Activated CD8-positive, alpha-beta memory T cell treated with anti-CD3 and anti-CD28 coated beads, Interleukin-2, amount 50 U/mL, for 48 hours (primary cell): Measurements from ENCODE around the gene ERCC8.
"Not testable (repeated sequence)": the region's sequence is repeated elsewhere in the genome, so short reads cannot be mapped to it uniquely, and the experiment has no call there.

Experiments
- DNase-seq: peaks from one replicate; pipeline ENCODE4 v3.0.0-alpha.2; 2020

Gene ERCC8, protein sequence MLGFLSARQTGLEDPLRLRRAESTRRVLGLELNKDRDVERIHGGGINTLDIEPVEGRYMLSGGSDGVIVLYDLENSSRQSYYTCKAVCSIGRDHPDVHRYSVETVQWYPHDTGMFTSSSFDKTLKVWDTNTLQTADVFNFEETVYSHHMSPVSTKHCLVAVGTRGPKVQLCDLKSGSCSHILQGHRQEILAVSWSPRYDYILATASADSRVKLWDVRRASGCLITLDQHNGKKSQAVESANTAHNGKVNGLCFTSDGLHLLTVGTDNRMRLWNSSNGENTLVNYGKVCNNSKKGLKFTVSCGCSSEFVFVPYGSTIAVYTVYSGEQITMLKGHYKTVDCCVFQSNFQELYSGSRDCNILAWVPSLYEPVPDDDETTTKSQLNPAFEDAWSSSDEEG

DNA sequence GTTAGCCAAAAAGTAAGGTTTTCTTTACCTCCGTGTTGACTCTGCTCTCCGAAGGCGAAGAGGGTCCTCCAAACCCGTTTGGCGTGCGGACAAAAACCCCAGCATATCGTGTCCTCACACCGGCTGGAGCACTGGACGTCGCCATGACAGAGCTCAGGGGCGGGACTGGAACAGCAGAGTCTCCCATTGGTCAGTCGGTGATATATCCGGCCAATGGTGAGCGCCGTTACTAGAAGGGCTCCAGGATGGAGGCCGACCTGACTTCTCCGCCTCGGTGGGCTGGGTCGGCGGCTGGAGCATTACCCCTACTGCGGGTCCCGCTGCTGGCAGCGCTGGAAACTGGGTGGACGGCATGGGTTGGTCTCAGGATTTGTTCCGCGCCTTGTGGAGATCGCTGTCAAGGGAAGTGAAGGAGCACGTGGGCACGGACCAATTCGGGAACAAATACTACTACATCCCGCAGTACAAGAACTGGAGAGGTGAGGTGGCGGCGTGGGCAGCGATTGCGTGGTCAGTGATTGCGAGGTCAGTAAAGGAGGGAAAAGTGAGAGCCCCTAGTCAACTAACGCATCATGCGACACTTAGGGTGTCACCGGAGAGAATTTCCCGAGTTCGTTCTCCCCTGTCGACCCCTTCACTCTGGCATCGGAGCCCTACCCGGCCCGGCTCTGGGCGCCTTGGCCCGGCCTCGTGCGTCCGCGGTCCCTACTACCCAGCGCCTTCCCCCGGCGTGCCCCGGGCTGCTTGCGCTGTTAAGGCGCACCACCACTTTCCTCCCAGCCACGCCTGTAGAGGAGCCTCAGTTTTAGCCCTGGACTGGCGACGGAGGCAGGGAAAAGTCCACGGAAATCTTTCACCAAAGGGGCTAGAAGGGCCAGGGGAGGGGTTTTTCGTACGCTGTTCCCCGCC is at the start of gene ERCC8, which contains the start of gene NDUFAF2:
TSS of gene ERCC8 (minus strand) at position 167 of the 909 bp plus-strand sequence. CDS start at position 105, 62 bp downstream.
TSS of gene NDUFAF2 (plus strand) at position 302 of the 909 bp plus-strand sequence. CDS start at position 353, 51 bp downstream.
- DNase-seq = peak; percentile 89

DNA sequence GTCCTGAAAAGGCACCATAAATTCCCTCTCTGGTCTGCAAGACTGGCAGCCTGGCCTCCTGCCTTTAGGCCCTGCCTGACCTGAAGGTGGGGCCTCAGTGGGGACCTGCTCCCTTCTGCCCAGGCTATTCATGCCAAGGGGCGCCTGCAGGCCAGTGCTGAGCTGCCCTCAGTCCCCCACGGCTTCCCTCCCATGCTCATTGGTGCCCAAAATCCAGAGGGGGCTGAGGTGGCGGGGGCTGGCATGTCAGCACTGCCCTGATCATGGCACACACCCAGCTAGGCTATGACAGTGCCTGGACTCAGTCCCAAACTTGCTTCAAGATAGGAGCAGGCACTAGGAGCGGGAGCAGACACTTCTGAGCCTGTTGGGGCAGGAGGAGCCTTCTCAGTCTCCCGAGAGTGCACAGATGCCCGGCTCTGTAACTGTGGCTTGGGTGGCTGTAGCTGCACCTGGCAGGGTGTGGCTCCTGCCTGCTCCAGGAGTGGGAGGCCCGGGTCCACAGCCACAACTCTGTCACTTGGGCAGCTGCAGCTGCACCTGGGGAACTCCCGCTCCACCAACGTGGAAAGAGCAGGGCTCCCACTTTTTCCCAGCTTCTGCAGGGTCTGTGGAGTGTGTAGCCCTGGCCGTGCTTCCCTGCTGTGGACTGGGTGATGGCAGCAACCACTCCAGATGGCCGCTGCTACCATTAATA is 49.2 kb upstream of the ERCC8 start:
- DNase-seq = no peak

DNA sequence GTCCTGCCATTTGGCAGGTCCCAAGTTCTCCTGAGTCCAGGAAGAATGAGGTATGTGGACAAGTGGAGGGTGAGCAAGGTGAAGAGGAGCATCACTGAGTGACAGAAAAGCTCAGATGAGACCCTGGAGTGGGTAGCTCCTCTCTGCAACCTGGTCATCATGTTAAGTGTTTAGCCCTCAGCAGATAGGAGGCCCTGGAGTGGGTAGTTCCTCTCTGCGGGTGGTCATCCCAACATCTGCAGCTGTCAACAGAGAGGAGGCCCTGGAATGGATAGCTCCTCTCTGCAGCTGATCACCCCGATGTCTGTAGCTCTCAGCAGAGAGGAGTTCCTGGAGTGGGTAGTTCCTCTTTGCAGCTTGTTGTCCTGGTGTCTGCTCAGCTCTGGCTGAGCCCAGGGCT is 48.6 kb upstream of the ERCC8 start:
- DNase-seq = no peak

DNA sequence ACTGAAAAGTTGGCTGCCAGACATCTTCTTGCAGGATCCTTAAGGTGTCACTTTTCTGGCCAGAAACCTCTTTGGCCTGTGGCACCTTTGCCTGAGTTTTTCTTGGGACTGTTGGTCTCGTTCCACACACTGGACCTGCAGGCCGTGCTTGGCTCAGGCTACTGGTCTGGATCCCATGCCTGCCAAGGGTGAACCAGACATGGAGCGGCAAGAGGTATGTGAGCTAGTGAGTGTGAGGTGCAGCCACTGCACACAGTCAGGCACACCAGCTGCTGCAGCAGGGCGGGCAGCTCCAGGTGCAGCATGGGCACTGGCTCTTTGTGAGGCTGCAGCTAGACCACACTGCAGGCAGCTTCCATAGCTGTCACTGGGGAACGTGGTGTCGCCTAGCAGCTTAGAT is 48.0 kb upstream of the ERCC8 start:
- DNase-seq = no peak

DNA sequence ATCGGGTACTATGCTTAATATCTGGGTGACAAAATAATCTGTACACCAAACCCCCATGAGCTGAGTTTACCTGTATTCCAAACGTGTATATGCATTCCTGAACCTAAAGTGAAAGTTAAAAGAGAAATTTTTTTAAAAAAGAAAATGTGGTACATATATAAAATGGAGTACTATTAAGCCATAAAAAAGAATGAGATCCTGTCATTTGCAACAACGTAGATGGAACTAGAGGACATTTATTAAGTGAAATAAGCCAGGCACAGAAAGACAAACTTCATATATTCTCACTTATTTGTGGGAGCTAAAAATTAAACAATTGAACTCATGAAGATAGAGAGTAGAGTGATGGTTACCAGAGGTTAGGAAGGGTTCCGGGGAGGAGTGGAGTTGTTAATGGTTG is 44.9 kb upstream of the ERCC8 start:
- DNase-seq = no peak

DNA sequence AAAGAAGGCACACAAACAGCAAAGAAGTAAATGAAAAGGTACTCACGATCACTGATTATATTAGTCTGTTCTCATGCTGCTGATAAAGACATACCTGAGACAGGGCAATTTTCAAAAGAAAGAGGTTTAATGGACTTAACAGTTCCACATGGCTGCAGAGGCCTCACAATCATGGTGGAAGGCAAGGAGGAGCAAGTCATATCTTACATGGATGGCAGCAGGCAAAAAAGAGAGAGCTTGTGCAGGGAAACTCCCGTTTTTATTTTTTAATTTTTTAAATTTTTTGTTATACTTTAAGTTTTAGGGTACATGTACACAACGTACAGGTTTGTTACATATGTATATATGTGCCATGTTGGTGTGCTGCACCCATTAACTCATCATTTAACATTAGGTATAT is 37.3 kb upstream of the ERCC8 start:
- not testable (repeated sequence) for DNase-seq

DNA sequence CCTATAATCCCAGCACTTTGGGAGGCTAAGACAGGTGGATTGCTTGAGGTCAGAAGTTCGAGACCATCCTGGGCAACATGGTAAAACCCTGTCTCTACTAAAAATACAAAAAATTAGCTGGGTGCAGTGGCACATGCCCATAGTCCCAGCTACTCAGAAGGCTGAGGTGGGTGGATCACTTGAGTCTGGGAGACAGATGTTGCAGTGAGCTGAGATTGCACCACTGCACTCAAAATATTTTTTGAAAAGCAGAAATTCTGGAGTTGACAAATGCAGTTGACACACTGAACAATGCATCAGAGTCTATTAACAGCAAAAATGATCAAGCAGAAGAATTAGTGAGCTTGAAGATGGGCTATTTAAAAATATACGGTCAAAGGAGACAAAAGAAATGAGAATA is 35.6 kb upstream of the ERCC8 start:
- DNase-seq = no peak

DNA sequence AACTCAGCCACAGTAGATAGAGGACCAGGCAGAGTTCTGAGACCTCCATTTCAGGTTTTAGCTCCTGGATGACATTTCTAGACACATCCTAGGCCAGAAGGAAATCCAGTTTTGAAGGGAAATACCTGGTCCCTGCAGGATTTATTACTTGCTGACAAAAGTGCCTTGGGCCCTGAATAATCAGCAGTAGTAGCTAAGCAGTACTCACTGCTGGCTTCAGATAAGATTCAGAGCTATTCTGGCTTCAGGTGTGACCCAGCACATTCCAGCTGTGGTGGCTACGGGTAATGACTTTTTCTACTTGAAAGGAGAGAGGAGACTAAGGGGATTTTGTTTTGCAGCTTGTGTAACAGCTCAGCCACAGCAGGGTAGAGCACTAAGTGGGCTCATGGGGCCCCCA is 34.1 kb upstream of the ERCC8 start:
- no peak for DNase-seq

DNA sequence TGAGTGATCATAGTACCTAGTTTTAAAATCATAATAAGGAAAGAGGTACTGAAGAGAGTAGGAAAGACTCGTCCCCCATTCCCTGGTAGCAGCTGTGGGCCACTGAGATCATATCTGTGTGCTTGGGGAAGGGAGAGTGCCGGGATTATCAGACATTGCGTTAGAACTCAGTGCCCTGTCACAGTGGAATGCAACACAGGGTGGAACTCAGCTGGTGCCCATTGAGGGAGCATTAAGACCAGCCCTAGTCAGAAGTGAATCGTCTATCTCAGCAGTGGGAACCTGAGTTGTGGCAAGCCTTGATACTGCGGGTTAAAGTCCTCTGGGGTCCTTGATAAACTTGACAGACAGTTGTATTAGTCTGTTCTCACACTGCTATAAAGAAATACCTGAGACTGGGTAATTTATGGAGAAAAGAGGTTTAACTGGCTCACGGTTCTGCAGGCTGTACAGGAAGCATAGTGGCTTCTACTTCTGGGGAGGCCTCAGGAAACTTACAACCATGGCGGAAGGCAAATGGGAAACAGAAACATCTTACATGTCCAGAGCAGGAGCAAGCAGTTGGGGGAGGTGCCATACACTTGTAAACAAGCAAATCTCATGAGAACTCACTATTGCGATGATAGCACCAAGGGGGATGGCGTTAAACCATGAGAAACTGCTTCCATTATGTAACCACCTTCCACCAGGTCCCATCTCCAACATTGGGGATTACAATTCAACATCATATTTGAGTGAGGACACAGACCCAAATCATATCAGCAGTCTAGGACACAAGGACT is 33.3 kb upstream of the ERCC8 start:
- no peak for DNase-seq

DNA sequence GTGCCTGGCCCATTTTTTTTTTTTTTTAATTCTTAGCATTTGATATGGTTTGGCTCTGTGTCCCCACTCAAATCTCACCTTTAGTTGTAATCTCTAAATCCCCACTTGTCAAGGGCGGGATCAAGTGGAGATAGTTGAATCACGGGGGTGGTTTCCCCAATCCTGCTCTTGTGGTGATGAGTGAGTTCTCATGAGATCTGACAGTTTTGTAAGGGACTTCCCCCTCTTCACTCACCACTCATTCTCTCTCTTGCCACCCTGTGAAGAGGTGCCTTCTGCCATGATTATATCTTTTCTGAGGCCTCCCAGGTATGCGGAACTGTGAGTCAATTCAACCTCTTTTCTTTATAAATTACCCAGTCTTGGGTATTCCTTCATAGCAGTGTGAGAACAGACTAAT is 27.4 kb upstream of the ERCC8 start:
- no peak for DNase-seq

DNA sequence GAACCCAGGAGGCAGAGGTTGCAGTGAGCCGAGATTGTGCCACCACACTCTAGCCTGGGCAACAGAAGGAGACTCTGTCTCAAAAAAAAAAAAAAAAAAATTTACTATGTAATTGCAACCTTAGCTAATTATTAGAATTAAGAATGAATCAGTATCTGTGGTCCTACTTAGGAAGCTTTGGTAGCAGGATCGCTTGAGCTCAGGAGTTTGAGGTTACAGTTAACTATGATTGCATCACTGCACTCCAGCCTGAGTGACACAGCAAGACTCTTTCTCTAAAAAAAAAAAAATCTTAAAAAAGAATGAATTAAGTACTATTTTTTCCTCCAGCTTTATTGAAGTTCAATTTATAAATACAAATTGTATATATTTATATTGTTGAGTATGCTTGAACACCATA is 16.8 kb upstream of the ERCC8 start:
- no peak for DNase-seq

DNA sequence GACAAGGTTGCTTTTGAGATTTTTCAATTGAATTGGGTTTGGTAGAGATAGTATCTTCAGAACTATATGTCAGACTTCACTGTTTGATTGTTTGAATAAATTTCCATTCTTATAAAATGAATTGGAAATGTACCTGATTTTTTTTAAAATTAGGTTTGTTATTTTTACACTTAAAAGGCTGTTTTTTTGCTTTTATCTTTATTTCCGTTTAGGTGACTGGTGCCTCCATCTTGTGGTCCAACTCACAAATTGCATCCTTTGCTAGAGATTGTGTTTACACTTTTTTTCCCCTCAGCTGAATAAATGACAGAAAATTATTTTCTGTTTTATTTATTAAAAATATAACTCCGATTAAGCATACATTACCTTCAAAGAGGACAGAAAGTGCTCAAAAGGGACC is 15.7 kb upstream of the ERCC8 start:
- no peak for DNase-seq

DNA sequence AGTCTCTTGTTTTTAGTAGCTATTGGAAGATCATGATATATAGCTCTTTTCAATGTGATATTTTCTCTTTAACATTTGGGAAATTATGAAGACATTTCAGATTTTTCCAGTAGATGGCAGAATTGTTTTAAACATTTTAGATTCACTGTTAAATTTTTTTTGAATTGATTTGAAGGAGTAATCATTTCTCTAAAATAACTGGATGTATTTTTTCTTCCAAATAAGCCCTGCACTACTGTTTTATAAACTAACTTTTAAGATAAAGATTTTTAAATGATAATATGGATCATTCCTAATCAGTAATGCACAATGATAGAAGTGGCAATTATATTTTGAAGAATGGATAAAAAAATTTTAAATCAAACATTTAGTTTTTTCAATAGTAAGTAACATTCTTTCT is 14.3 kb upstream of the ERCC8 start:
- no peak for DNase-seq

DNA sequence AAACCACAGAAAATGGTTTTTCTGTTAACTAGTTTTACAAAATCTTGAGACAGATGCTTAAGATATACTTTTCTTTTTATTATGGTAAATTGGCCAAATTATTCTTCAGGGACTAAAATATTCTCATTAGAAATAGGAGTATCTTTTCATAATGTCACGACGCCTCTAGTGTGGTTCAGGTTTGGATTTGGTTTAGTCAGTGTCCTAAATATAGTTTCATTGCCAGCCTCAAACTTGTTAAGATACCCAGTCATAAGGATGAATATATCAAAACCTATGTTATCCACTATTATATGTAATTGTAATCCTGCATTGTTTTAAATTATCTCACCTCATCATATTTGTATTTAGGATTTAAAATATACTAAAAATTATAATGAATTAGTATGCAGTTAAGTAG is 13.8 kb upstream of the ERCC8 start:
- no peak for DNase-seq

DNA sequence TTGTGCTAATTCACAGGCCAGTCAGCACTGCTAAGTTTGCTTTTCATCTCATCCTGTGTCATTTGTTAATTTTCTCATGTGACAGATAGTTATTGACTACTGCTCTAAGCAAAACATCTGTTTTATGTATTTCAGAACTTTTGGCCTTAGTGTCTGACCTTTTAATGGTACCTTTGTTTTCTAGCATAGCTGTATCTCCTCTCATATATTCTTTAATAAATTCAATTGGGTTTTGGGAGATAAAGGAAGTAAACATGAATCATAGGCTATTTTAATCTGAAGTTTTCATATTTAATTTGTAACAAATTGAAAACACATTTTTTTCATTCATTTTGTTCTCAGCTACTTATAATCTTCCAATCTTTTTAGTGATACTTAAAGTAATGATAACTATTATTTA is 13.2 kb upstream of the ERCC8 start:
- no peak for DNase-seq

DNA sequence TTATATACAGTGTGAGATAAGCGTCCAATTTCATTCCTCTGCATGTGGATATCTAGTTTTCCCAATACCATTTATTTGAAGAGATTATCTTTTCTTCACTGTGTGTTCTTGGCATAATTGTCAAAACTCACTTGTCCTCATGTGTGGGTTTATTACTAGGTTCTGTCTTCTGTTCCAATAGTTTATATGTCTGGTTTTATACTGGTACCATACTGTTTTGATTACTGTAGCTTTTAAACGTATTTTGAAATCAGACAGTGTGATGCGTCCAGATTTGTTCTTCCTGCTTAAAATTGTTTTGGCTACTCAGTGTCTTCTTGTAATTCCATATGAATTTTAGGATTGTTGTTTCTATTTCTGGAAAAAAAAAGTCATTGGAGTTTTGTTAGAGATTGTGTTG is 10.4 kb upstream of the ERCC8 start:
- no peak for DNase-seq

DNA sequence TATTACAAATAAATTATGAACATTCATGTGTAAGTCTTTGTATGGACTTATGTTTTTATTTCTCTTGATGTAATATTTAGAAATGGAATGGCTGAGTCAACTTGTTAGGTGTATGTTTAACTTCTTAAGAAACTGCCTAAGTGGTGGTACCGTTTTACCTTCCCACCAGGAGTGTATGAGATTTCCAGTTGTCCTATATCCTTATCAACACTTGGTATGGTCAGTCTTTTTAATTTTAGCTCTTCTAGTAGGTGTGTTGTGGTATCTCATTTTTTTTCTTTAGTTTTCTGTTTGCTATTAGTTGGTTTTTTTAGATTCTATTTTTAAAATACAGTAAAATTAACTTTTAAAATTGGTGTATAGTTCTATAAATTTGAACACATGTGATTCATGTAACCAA is 3.9 kb upstream of the ERCC8 start:
- DNase-seq = no peak

DNA sequence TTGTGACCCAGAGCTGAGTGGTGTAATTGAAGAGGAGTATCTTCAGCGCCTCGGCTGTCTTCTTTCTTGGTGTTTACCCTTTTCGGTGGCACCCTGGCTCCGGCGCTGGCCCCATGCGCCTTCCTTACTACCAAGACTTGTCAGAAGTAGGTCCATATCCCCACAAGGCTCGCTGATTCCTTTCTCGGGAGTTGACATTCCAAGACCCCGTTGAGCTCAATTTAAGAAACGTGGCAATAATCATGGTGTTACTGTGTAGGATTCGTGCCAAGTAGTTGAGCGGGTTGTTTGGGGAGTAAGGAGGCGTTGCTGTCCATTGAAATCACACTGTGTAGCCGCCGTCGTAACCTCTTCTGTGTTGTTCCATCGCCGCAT is 930 bp upstream of the ERCC8 start:
- DNase-seq = no peak

DNA sequence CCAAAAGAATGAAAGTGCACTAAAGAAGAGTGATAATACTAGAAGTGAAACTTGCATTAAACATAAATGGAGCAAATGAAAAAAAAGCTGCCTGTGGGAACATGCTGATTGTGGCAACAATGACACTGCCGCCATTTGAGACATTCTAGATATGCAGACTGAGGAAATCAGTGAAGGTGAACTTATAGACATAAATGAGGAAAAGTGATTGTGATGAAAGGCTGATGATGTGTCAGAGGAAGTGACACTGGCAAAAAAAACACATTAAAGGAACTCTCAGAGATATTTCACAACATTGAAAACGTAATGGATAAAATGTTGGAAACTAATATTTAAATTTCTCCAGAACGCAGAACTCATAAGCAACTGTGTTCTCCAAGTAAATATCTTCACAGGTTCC is 1.2 kb downstream of the ERCC8 start:
- no peak for DNase-seq

DNA sequence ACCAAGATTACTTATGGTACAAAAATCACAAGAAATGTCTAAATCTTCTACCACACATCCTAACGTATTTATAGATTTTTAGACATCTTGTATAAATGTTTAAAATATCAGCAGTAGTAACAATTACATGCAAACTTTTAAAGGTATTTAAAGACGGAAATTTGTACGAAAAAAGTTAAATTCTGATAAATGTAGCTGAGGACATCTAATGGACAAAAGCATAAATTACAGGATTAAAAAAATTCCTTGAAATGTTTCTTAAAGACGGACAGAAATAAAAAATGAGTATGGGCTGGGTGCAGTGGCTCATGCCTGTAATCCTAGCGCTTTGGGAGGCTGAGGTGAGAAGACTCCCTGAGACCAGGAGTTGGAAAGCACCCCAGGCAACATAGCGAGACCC is 15.8 kb downstream of the ERCC8 start:
- DNase-seq = no peak

DNA sequence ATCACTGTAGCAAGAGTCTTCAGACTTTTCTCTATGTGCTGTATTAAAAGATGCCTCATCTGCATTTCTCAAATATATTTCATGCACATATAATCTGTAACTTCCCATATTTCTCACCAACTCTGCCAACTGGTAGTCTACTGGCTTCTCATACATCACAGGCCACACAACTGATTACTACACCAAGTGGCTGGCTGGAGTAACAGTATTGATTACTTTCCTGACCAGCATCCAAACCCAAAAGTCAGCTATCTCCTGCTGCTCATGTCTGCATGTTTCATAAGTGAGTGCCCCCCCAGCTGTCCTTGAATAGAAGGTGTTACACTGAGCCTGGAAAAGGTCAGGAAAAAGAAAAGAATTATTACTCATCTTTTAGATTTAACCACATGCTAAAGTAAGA is 17.4 kb downstream of the ERCC8 start:
- no peak for DNase-seq

DNA sequence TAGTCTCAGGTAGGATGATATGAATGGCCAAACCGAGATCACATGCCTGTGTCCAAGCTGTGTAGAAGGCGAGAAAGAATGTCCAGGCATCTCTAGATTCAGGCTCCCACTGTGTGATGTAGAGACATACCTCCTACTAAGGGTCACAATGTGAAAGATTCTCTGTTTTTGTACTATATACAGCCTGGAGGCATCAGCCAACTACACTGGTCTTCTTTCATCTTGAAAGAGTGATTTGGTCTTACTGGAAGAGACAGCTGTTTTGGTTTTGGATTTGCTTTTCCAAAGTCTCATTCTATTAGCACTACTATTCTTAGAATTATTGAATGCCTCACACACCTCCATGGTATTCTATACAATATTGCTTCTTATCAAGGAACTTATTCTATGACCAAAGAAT is 26.4 kb downstream of the ERCC8 start:
- no peak for DNase-seq

DNA sequence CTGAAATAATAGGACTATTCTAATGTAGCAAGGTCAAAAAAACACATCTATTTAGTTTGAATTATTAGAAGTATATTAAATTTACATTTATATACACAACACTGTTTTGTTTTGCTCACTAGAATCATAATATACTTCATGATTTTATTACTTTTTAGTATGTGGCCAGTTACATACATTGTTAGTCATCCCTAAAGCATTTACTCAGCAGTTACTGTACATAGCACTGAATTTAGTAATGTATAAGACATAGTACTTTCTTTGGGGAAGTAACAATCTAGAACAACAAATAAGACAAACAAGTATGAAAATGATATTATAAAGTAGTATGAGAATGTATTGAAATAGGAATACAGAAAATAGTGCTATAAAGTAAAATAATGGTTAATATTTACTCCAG is 28.2 kb downstream of the ERCC8 start:
- DNase-seq = no peak
